Thyroid gland (tissue), 4 donors: ENCODE results near the gene TMEM219.

Experiments used
- POLR2A ChIP-seq, 2 donors: fragments of 450-650 bp; IDR thresholded peaks; one replicate each; pipeline ENCODE4 v1.6.1; 2017; ENCODE audit warnings: antibody characterized with exemption in 2 of 2, mild to moderate bottlenecking in 2 of 2, moderate library complexity in 1 of 2
- TF ChIP-seq, protein P1 (sequence below), 6 experiments: fragments of 200-600 bp in 3 of 6; fragments of 450-650 bp in 3 of 6; sonication (generic) in 3 of 6; IDR thresholded peaks; one replicate each; pipeline ENCODE4 v1.5.1; 2016 to 2019; ENCODE audit warnings: antibody characterized with exemption in 6 of 6, mild to moderate bottlenecking in 2 of 6, inconsistent platforms in 1 of 6, moderate library complexity in 1 of 6

DNA sequence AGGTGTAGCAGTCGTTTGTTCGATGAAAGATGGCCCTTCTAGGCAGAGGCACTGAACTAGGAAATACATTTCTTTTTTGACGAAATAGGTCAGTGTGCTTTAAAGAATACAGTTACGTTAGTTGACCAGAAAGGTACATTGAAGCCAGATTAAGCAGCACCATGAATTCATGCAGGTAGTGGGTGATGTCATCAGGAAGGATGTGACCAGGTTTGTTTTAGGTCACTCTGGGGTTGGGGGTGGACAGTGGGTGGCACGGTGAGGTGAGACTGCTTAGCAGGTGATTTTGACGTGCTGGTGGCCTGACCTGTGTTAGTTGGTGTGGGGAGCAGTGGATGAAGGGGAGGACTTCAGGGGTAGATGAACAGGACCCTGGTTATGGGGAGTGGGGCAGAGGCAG lies 37.7 kb downstream of the TMEM219 start:
- TF ChIP-seq, protein P1, sequence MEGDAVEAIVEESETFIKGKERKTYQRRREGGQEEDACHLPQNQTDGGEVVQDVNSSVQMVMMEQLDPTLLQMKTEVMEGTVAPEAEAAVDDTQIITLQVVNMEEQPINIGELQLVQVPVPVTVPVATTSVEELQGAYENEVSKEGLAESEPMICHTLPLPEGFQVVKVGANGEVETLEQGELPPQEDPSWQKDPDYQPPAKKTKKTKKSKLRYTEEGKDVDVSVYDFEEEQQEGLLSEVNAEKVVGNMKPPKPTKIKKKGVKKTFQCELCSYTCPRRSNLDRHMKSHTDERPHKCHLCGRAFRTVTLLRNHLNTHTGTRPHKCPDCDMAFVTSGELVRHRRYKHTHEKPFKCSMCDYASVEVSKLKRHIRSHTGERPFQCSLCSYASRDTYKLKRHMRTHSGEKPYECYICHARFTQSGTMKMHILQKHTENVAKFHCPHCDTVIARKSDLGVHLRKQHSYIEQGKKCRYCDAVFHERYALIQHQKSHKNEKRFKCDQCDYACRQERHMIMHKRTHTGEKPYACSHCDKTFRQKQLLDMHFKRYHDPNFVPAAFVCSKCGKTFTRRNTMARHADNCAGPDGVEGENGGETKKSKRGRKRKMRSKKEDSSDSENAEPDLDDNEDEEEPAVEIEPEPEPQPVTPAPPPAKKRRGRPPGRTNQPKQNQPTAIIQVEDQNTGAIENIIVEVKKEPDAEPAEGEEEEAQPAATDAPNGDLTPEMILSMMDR (IDR thresholded peaks at IDR 0.05), result no peak
- TF ChIP-seq POLR2A (IDR thresholded peaks at IDR 0.05), result no peak
